Glutamatergic neuron (in vitro differentiated cells): ENCODE data around the gene BNIP5. TPM values are rescaled to one million over a fixed set of nuclear protein-coding genes. Genes with fewer than 3 reads are reported as not detected.
A peak's percentile ranks its signal among the peaks of the same experiment; 100 is the strongest.

Experiments used
- DNase-seq: peaks from one replicate; pipeline ENCODE4 v3.0.0; 2022
- H3K27ac Mint-ChIP-seq: one replicate; pipeline ENCODE4 v1.8.0; 2020; ENCODE audit warnings: mild to moderate bottlenecking, mixed read lengths, inconsistent platforms; ENCODE audit not compliant: unreplicated experiment
- H3K27me3 Mint-ChIP-seq: one replicate; pipeline ENCODE4 v1.8.0; 2020; ENCODE audit warnings: mild to moderate bottlenecking, moderate library complexity, mixed read lengths, inconsistent platforms; ENCODE audit not compliant: unreplicated experiment
- H3K36me3 Mint-ChIP-seq: one replicate; pipeline ENCODE4 v1.8.0; 2020; ENCODE audit warnings: mild to moderate bottlenecking, mixed read lengths, inconsistent platforms; ENCODE audit not compliant: unreplicated experiment
- H3K4me1 Mint-ChIP-seq: one replicate; pipeline ENCODE4 v1.8.0; 2020; ENCODE audit warnings: mild to moderate bottlenecking, low read depth, mixed read lengths, inconsistent platforms; ENCODE audit not compliant: unreplicated experiment
- H3K4me3 Mint-ChIP-seq: one replicate; pipeline ENCODE4 v1.8.0; 2020; ENCODE audit warnings: mild to moderate bottlenecking, mixed read lengths, inconsistent platforms; ENCODE audit not compliant: unreplicated experiment
- H3K9me3 Mint-ChIP-seq: one replicate; pipeline ENCODE4 v1.8.0; 2020; ENCODE audit warnings: mild to moderate bottlenecking, moderate library complexity, mixed read lengths, inconsistent platforms; ENCODE audit not compliant: unreplicated experiment
- total RNA-seq: library from RNA; stranded (reverse); fragmentation: NEBNext Ultra II Directional; extraction: Animal tissue kit (Norgen Biotek cat#: 25700); gene quantifications from one replicate; pipeline ENCODE4 v1.2.1, GENCODE V29; 2021; ENCODE audit not compliant: unreplicated experiment
- TF ChIP-seq, protein P1 (sequence below): fragments of 200-600 bp; sonication (generic); IDR thresholded peaks from one replicate; pipeline ENCODE4 v1.5.0; 2021; ENCODE audit not compliant: partially characterized antibody, unreplicated experiment

Gene BNIP5
- total RNA-seq, 1 donor from 2014 or later = not detected

DNA sequence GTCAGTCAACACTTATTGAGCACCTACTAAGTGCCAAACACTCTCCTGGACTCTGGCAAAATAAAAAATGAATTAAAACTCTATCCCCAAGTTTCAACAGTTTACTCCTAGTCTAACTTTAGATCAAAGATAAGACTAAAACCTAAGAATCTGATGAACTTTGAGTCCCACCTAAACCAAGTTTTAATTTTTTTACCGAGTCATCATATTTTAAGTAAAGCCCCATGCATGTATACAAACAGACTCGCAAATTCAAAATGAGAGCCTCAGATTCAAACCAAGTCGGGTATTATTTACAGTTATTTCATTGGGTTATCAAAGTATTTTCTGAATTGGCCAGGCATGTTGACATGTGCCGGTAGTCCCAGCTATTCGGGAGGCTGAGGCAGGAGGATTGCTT is 28.2 kb downstream of the BNIP5 start:
- TF ChIP-seq, protein P1, sequence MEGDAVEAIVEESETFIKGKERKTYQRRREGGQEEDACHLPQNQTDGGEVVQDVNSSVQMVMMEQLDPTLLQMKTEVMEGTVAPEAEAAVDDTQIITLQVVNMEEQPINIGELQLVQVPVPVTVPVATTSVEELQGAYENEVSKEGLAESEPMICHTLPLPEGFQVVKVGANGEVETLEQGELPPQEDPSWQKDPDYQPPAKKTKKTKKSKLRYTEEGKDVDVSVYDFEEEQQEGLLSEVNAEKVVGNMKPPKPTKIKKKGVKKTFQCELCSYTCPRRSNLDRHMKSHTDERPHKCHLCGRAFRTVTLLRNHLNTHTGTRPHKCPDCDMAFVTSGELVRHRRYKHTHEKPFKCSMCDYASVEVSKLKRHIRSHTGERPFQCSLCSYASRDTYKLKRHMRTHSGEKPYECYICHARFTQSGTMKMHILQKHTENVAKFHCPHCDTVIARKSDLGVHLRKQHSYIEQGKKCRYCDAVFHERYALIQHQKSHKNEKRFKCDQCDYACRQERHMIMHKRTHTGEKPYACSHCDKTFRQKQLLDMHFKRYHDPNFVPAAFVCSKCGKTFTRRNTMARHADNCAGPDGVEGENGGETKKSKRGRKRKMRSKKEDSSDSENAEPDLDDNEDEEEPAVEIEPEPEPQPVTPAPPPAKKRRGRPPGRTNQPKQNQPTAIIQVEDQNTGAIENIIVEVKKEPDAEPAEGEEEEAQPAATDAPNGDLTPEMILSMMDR = no peak
- H3K4me1 Mint-ChIP-seq = peaks cover 8% of the 10 kb centered on the region
- H3K27me3 Mint-ChIP-seq = peaks cover 9% of the 10 kb centered on the region
- DNase-seq = no peak
- peaks cover 2% of the 10 kb centered on the region for H3K9me3 Mint-ChIP-seq
- no peak overlapping the region for H3K4me3 Mint-ChIP-seq
- H3K36me3 Mint-ChIP-seq = no peaks in the 10 kb centered on the region
- no peak overlapping the region for H3K27ac Mint-ChIP-seq

DNA sequence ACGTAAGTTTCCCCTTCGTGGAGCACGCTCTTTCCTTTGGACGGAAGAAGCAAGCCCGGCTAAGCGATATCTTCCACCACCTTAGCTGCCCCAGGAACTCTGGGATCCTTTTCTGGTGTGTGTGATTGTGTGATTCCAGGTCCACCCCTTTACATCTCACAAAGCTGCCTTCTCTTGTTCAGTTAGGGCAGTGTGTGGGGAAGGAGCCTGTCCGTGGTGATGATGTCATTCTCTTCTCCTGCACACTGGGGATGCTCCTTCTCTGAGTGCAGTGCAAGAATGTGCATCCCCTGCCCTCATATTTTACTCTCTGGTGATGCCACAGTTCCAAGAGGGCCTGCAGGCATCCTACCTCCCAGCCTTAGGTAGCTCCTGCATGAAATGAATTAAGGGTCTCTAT is 30.3 kb downstream of the BNIP5 start:
- Mint-ChIP-seq H3K4me1 (peaks cover 8% of the 10 kb centered on the region), H3K27me3 (peaks cover 7% of the 10 kb centered on the region), H3K4me3 (no peak overlapping the region), H3K27ac (no peak overlapping the region), H3K36me3 (no peaks in the 10 kb centered on the region), H3K9me3 (peaks cover 5% of the 10 kb centered on the region)
- TF ChIP-seq, protein P1 = no peak
- no peak for DNase-seq

DNA sequence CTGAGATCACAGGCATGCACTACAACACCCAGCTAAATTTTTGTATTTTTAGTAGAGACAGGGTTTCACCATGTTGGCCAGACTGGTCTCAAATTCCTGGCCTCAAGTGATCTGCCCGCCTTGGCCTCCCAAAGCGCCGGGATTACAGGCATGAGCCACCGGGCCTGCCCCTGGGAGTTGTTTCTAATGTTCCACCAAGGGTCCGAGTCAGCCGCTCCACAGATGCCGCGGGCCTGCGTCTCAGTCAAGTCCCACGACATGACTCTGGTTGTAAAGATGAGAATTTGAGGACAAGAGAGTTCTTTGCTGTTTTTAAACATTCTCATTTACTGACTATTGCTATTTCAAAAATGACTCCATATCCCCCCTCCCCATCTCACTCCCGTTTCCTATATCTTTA is 30.8 kb downstream of the BNIP5 start:
- no peak overlapping the region for H3K4me3 Mint-ChIP-seq
- TF ChIP-seq, protein P1 = no peak
- H3K27me3 Mint-ChIP-seq = peaks cover 7% of the 10 kb centered on the region
- peaks cover 5% of the 10 kb centered on the region for H3K9me3 Mint-ChIP-seq
- peaks cover 8% of the 10 kb centered on the region for H3K4me1 Mint-ChIP-seq
- no peak for DNase-seq
- H3K36me3 Mint-ChIP-seq = no peaks in the 10 kb centered on the region
- H3K27ac Mint-ChIP-seq = no peak overlapping the region

DNA sequence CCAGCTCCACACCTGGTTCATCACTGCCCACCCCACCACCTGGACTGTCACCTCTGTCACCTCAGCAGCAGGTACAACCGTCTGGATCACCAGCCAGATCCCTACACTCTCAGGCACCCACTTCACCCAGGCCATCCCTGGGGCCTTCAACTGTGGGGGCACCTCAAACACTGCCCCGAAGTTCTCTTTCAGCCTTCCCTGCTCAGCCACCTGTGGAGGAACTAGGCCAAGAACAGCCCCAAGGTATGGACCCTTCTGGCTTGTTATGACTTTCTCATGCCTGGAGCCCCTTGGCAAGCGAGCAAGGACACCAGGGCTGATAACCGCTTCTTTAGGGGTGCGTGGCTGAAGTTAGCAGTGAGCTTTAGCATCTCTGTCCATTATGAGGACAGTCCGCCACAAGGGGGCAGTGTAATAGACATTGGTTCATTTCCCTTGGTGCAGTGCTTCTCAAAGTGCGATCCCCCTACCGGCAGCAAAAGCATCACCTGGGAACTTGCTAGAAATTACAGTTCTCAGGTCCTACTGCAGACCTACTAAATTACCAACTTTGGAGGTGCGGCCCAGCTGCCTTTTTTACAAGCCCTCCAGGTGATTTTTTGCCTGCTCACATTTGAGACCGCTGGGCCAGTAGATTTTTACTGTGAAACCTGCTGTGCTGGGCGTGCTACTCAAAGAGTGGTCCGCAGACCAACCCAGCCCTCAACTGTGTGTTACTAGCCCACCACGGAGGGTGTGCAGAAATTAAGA is 34.3 kb downstream of the BNIP5 start:
- TF ChIP-seq, protein P1 = peak; percentile 97
- DNase-seq = peak; percentile 90
- H3K9me3 Mint-ChIP-seq = peaks cover 2% of the 10 kb centered on the region
- peaks cover 12% of the 10 kb centered on the region for H3K4me1 Mint-ChIP-seq
- H3K27ac Mint-ChIP-seq = no peak overlapping the region
- peaks cover 9% of the 10 kb centered on the region for H3K27me3 Mint-ChIP-seq
- no peaks in the 10 kb centered on the region for H3K36me3 Mint-ChIP-seq
- no peak overlapping the region for H3K4me3 Mint-ChIP-seq

DNA sequence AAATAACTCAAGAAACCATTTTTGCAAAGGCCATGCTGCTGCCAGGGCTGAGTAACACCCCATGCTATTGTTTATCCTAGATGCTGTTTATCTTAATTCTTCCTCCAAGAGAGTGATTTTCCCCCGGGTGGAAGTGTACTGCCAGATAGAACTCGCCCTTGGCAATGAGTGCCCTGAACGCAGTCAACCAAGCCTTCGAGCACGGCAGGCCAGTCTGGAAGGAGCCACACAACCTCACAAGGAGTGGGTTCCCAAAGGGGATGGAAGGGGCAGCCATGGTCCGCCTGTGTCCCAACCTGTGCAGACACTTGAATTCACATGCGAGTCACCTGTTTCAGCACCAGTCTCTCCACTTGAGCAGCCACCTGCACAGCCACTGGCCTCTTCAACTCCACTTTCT is 34.9 kb downstream of the BNIP5 start:
- DNase-seq = no peak
- TF ChIP-seq, protein P1 = no peak
- peaks cover 2% of the 10 kb centered on the region for H3K9me3 Mint-ChIP-seq
- no peaks in the 10 kb centered on the region for H3K36me3 Mint-ChIP-seq
- peaks cover 8% of the 10 kb centered on the region for H3K27me3 Mint-ChIP-seq
- H3K4me3 Mint-ChIP-seq = no peak overlapping the region
- no peak overlapping the region for H3K27ac Mint-ChIP-seq
- H3K4me1 Mint-ChIP-seq = peaks cover 13% of the 10 kb centered on the region
